ENCODE results near the gene C10orf143.

- no peak for TF ChIP-seq CTCF (IDR thresholded peaks at IDR 0.05)
- TF ChIP-seq POLR2A (IDR thresholded peaks at IDR 0.05), result no peak
Observed at GRCh38 chr10:130064783-130065182, 45.8 kb downstream of the C10orf143 start.

Measured in Peyer's patch (tissue), 4 donors.